ENCODE results near the gene XXYLT1. TPM values are rescaled to one million over a fixed set of nuclear protein-coding genes. Genes with fewer than 3 reads are reported as not detected.
A peak's percentile ranks its signal among the peaks of the same experiment; 100 is the strongest.

The XXYLT1 gene
- total and polyA plus RNA-seq, 2 donors from 2014 or later, result 5.7 to 10.7 TPM

DNA sequence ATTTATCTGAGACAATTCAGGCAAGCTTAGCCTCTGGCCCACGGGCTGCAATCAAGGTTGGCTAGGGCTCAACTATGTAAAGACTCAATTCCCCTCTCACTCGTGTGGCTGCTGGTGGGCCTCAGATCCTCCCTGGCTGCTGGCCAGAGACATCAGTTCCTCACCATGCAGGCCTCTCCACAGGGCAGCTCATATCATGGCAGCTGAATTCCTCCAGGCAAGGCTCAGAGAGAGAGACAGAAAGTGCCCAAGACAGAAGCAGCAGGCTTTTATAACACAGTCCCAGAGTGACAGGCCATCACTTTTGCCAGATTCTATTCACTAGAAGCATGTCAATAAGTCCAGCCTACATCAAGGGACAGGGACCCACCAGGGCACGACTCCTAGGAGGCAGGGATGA lies 63.2 kb downstream of the XXYLT1 start:
- Histone ChIP-seq H3K36me3 (ENCODE audit: control insufficient read depth in 2 of 3, insufficient read depth in 3 of 3, low read length in 3 of 3) (no peaks in the 10 kb centered on the region), H3K4me3 (ENCODE audit: low read length in 3 of 3) (no peak overlapping the region), H3K4me1 (ENCODE audit: control insufficient read depth in 2 of 3, insufficient read depth in 2 of 3, low read depth in 1 of 3, low read length in 3 of 3) (peaks cover 2 to 29% (median 7%) of the 10 kb centered on the region in 3 donors), H3K27ac (ENCODE audit: low read depth in 2 of 2, low read length in 2 of 2) (no peak overlapping the region), H3K9me3 (ENCODE audit: control insufficient read depth in 2 of 3, insufficient read depth in 1 of 3, low read length in 3 of 3) (no peaks in the 10 kb centered on the region), H3K27me3 (ENCODE audit: control insufficient read depth, insufficient read depth, low read length) (no peaks in the 10 kb centered on the region), H3K9ac (ENCODE audit: low read length in 3 of 3) (no peak overlapping the region)
- FAIRE-seq (no peak), DNase-seq (no peak)
- intact Hi-C loops (cut with DNase I), result no loop called here
- no peak for TF ChIP-seq CTCF (IDR thresholded peaks at IDR 0.05; ENCODE audit: borderline replicate concordance, extremely low read depth, insufficient read depth)

DNA sequence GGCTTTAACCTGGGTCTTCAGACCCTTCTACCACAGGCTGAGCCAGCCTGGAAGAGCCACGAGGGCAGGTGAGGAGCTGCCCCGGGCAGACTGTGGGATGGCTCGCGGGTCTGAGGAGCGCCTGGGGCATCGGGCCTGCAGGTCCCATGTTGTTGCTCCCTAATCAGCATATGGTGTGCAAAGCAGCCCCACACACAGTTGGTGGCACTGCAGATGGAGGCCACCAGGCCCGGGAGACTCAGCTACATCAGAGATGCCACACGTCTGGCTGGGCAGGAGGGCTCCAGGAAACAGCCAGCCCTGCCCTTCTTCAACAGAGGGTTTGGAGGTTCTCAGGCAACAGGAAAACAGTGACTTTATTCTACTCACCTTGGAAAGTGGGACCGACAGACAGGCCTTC lies 63.9 kb downstream of the XXYLT1 start:
- Histone ChIP-seq H3K36me3 (ENCODE audit: control insufficient read depth in 2 of 3, insufficient read depth in 3 of 3, low read length in 3 of 3) (no peaks in the 10 kb centered on the region), H3K27ac (ENCODE audit: low read depth in 2 of 2, low read length in 2 of 2) (no peak overlapping the region), H3K9me3 (ENCODE audit: control insufficient read depth in 2 of 3, insufficient read depth in 1 of 3, low read length in 3 of 3) (no peaks in the 10 kb centered on the region), H3K4me3 (ENCODE audit: low read length in 3 of 3) (no peak overlapping the region), H3K4me1 (ENCODE audit: control insufficient read depth in 2 of 3, insufficient read depth in 2 of 3, low read depth in 1 of 3, low read length in 3 of 3) (peaks cover 2 to 29% (median 7%) of the 10 kb centered on the region in 3 donors), H3K9ac (ENCODE audit: low read length in 3 of 3) (no peak overlapping the region), H3K27me3 (ENCODE audit: control insufficient read depth, insufficient read depth, low read length) (no peaks in the 10 kb centered on the region)
- no peak for TF ChIP-seq CTCF (IDR thresholded peaks at IDR 0.05; ENCODE audit: borderline replicate concordance, extremely low read depth, insufficient read depth)
- no peak for FAIRE-seq
- intact Hi-C loops (cut with DNase I), result no loop called here
- no peak for DNase-seq

DNA sequence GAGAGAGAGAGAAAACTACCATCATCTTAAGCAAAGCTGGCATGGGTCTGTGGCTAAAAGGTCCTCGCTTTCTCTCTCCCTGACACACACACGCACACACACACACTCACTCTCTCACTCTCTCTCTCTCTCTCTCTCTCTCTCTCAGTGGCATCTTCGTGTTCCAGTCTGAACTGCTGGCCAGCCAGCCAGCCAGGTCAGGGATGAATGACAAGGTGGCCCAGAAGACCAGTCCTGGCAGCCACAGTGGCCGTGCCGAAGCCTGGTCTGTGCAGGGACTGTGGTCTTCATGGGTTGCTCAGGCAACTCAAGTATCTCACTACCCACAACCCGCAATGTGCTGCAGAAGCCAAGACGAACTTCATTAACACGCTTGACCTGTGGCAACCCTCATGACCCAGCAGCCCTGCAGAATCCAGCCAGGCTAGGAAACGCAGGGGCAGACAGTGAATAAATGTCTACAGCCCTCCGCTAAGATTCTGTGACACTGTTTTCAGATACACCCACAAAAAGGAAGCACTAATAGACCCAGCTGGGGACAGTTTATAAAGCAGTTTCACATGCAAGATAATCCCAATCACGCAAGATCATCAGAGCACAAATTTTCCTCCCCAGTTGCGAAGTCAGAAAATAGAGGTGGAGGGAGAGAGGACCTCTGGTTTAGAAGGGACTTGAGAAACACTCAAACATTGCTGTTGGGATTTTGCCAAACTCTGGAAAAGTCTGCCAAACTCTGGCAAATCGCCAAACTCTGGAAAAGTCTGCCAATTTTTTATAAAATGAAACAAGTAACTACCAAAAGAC lies 66.4 kb downstream of the XXYLT1 start:
- Histone ChIP-seq H3K36me3 (ENCODE audit: control insufficient read depth in 2 of 3, insufficient read depth in 3 of 3, low read length in 3 of 3) (no peaks in the 10 kb centered on the region), H3K9me3 (ENCODE audit: control insufficient read depth in 2 of 3, insufficient read depth in 1 of 3, low read length in 3 of 3) (no peaks in the 10 kb centered on the region), H3K27ac (ENCODE audit: low read depth in 2 of 2, low read length in 2 of 2) (peak overlapping the region in 1 of 2 donors; percentile 4), H3K9ac (ENCODE audit: low read length in 3 of 3) (no peak overlapping the region), H3K4me3 (ENCODE audit: low read length in 3 of 3) (no peak overlapping the region), H3K27me3 (ENCODE audit: control insufficient read depth, insufficient read depth, low read length) (no peaks in the 10 kb centered on the region), H3K4me1 (ENCODE audit: control insufficient read depth in 2 of 3, insufficient read depth in 2 of 3, low read depth in 1 of 3, low read length in 3 of 3) (peaks cover 0 to 22% (median 2%) of the 10 kb centered on the region in 3 donors)
- DNase-seq (peak in 3 of 5 donors; percentile 43 to 82 (median 56)), FAIRE-seq (no peak)
- intact Hi-C loops (cut with DNase I), result no loop called here
- TF ChIP-seq CTCF (IDR thresholded peaks at IDR 0.05; ENCODE audit: borderline replicate concordance, extremely low read depth, insufficient read depth), result no peak
